ENCODE data around the gene PRDM1.
A peak's percentile ranks its signal among the peaks of the same experiment; 100 is the strongest.

PRDM1 gene

GRCh38 chr6:106085984-106086813 is at the start of gene PRDM1:
Gene PRDM1, plus strand, starts transcription at chr6:106086336. Its CDS starts 218 bp downstream, at chr6:106086554.
- H3K27me3 ChIP-seq (ENCODE audit: control insufficient read depth in 1 of 2, insufficient read depth in 2 of 2, low read length in 2 of 2) = peaks cover 29 to 31% of the 10 kb centered on the region in 2 donors
- H3K27ac ChIP-seq (ENCODE audit: low read length) = no peak within 1 kb of the TSS
- peak within 1 kb of the TSS; percentile 56 to 66 for H3K4me3 ChIP-seq (ENCODE audit: low read length in 2 of 2)
- no peak within 1 kb of the TSS for H3K9ac ChIP-seq (ENCODE audit: low read length in 2 of 2)
- no peaks in the 10 kb centered on the region for H3K9me3 ChIP-seq (ENCODE audit: control insufficient read depth in 2 of 2, low read length in 2 of 2)
- peaks cover 5% of the 10 kb centered on the region for H3K4me1 ChIP-seq (ENCODE audit: control insufficient read depth, insufficient read depth, low read length)
- no peaks in the 10 kb centered on the region for H3K36me3 ChIP-seq (ENCODE audit: control insufficient read depth in 2 of 2, insufficient read depth in 2 of 2, low read length in 2 of 2)

DNA sequence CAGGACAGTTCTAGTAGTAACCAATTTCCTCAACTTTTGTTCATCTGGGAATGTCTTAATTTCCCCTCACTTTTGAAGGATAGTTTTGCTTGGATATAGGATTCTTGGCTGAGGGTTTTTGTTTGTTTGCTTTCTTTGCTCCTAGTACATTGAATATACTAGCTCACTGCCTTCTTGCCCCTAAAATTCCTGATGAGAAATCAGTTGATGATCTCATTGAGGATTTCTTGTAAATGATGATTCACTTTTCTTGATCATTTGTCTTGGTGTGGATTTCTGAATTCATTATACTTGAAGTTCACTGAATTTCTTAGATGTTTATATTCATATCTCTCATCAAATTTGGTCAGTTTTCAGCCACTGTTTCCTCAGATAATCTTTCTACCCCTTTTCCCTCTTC is 49.1 kb upstream of the PRDM1 start:
- no peak overlapping the region for H3K27ac ChIP-seq (ENCODE audit: low read length)
- H3K36me3 ChIP-seq (ENCODE audit: control insufficient read depth in 2 of 2, insufficient read depth in 2 of 2, low read length in 2 of 2) = no peaks in the 10 kb centered on the region
- H3K9ac ChIP-seq (ENCODE audit: low read length in 2 of 2) = no peak overlapping the region
- H3K27me3 ChIP-seq (ENCODE audit: control insufficient read depth in 1 of 2, insufficient read depth in 2 of 2, low read length in 2 of 2) = no peaks in the 10 kb centered on the region
- peaks cover 0 to 5% of the 10 kb centered on the region in 2 donors for H3K9me3 ChIP-seq (ENCODE audit: control insufficient read depth in 2 of 2, low read length in 2 of 2)
- no peak overlapping the region for H3K4me3 ChIP-seq (ENCODE audit: low read length in 2 of 2)
- no peaks in the 10 kb centered on the region for H3K4me1 ChIP-seq (ENCODE audit: control insufficient read depth, insufficient read depth, low read length)

DNA sequence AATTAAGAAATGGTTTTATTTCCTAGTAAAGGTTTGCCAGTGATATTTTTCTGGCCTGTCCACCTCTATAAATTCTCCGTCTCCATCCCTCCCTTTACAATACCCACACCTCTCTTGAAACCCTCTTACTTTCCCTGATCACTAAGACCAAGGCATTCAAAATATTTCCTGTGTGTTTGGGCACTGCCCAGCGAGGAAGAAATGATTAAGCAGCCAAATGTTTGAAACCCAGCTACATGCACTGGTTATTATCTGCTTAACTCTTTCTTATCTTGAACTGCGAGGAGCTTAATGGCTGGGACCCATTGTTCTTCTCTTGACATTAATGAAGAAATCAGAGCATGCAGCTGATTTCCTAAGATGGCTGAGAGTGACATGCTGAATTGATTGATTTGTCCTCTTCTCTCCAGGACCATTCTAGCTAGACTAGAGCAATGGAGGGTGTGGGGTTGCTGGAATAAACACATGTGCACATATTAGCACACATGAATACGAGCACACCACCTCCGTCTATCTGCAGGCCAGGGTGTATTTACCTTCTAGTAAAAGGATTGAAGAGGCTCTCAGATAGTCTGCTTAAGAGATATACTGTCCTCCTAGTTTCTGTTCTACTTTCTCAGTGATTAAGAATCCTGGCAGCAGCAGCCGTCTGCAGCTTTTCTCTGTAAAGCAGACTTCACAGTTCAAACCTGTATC is 46.1 kb upstream of the PRDM1 start:
- Histone ChIP-seq H3K9ac (ENCODE audit: low read length in 2 of 2) (no peak overlapping the region), H3K9me3 (ENCODE audit: control insufficient read depth in 2 of 2, low read length in 2 of 2) (peaks cover 0 to 5% of the 10 kb centered on the region in 2 donors), H3K4me1 (ENCODE audit: control insufficient read depth, insufficient read depth, low read length) (no peaks in the 10 kb centered on the region), H3K27me3 (ENCODE audit: control insufficient read depth in 1 of 2, insufficient read depth in 2 of 2, low read length in 2 of 2) (no peaks in the 10 kb centered on the region), H3K4me3 (ENCODE audit: low read length in 2 of 2) (no peak overlapping the region), H3K27ac (ENCODE audit: low read length) (no peak overlapping the region), H3K36me3 (ENCODE audit: control insufficient read depth in 2 of 2, insufficient read depth in 2 of 2, low read length in 2 of 2) (no peaks in the 10 kb centered on the region)

DNA sequence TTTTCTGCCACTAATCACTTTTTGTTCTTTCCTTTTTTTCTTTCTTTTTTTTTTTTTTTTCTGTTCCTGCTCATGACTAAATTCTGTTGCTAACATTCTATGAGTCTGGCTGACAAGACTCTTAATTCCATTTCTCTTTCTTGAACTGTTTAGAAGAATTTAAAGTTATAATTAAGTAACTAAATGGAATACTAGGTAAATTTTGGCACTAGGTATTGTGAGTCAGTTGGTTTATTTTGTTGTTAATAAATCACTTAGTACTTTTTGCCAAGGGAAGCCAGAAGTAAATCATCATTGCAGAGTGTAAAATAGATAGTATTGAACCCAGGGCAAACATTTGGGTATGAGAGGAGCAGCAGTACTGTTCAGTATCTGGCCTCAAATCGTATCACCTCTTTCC is 42.0 kb upstream of the PRDM1 start:
- H3K4me3 ChIP-seq (ENCODE audit: low read length in 2 of 2) = no peak overlapping the region
- H3K27me3 ChIP-seq (ENCODE audit: control insufficient read depth in 1 of 2, insufficient read depth in 2 of 2, low read length in 2 of 2) = no peaks in the 10 kb centered on the region
- H3K36me3 ChIP-seq (ENCODE audit: control insufficient read depth in 2 of 2, insufficient read depth in 2 of 2, low read length in 2 of 2) = no peaks in the 10 kb centered on the region
- no peaks in the 10 kb centered on the region for H3K9me3 ChIP-seq (ENCODE audit: control insufficient read depth in 2 of 2, low read length in 2 of 2)
- H3K9ac ChIP-seq (ENCODE audit: low read length in 2 of 2) = no peak overlapping the region
- no peaks in the 10 kb centered on the region for H3K4me1 ChIP-seq (ENCODE audit: control insufficient read depth, insufficient read depth, low read length)
- no peak overlapping the region for H3K27ac ChIP-seq (ENCODE audit: low read length)

DNA sequence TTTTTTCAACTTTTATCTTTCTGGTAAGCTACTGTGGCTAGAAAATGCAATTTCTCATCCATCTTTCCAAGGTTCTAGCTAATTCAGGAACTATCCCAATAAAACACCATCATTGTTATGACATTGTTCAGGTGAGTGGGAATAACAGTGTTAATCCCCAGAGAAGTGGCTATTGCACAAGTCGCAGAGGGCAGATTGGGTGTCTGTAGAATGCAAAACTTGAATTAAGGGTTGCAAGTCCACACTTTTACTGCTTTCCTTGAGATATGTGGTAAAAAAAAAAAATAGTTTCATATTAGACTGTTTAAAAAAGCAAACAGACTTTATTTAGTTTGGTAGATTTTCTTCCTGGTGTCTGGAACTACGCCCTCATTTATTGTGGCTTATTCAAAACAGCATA is 41.1 kb upstream of the PRDM1 start:
- no peaks in the 10 kb centered on the region for H3K27me3 ChIP-seq (ENCODE audit: control insufficient read depth in 1 of 2, insufficient read depth in 2 of 2, low read length in 2 of 2)
- H3K4me3 ChIP-seq (ENCODE audit: low read length in 2 of 2) = no peak overlapping the region
- H3K9me3 ChIP-seq (ENCODE audit: control insufficient read depth in 2 of 2, low read length in 2 of 2) = no peaks in the 10 kb centered on the region
- H3K36me3 ChIP-seq (ENCODE audit: control insufficient read depth in 2 of 2, insufficient read depth in 2 of 2, low read length in 2 of 2) = no peaks in the 10 kb centered on the region
- H3K27ac ChIP-seq (ENCODE audit: low read length) = no peak overlapping the region
- H3K9ac ChIP-seq (ENCODE audit: low read length in 2 of 2) = no peak overlapping the region
- no peaks in the 10 kb centered on the region for H3K4me1 ChIP-seq (ENCODE audit: control insufficient read depth, insufficient read depth, low read length)

- Histone ChIP-seq H3K27ac (ENCODE audit: low read length) (no peak overlapping the region), H3K9me3 (ENCODE audit: control insufficient read depth in 2 of 2, low read length in 2 of 2) (no peaks in the 10 kb centered on the region), H3K4me1 (ENCODE audit: control insufficient read depth, insufficient read depth, low read length) (no peaks in the 10 kb centered on the region), H3K36me3 (ENCODE audit: control insufficient read depth in 2 of 2, insufficient read depth in 2 of 2, low read length in 2 of 2) (no peaks in the 10 kb centered on the region), H3K9ac (ENCODE audit: low read length in 2 of 2) (no peak overlapping the region), H3K27me3 (ENCODE audit: control insufficient read depth in 1 of 2, insufficient read depth in 2 of 2, low read length in 2 of 2) (no peaks in the 10 kb centered on the region), H3K4me3 (ENCODE audit: low read length in 2 of 2) (no peak overlapping the region)
Measured at GRCh38 chr6:106046116-106046853, 39.9 kb upstream of the PRDM1 start.

DNA sequence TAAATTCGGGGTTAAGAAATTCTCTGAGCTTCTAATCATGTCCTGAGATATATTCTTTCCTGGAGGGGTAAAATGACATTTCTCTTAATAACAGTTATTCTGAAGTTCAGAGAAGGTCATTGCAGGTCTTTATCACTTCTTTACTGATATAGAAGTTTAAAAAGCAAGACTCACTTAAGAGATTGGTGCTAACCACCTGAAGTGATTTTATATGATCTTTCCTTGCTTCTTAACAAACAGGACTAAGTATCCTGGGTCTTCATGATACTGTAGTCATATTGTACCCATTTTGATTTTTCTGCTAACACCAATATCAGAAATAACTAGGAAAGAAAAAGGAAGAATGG is 39.3 kb upstream of the PRDM1 start:
- no peaks in the 10 kb centered on the region for H3K4me1 ChIP-seq (ENCODE audit: control insufficient read depth, insufficient read depth, low read length)
- H3K4me3 ChIP-seq (ENCODE audit: low read length in 2 of 2) = no peak overlapping the region
- H3K36me3 ChIP-seq (ENCODE audit: control insufficient read depth in 2 of 2, insufficient read depth in 2 of 2, low read length in 2 of 2) = no peaks in the 10 kb centered on the region
- H3K9ac ChIP-seq (ENCODE audit: low read length in 2 of 2) = no peak overlapping the region
- H3K9me3 ChIP-seq (ENCODE audit: control insufficient read depth in 2 of 2, low read length in 2 of 2) = no peaks in the 10 kb centered on the region
- H3K27ac ChIP-seq (ENCODE audit: low read length) = no peak overlapping the region
- H3K27me3 ChIP-seq (ENCODE audit: control insufficient read depth in 1 of 2, insufficient read depth in 2 of 2, low read length in 2 of 2) = no peaks in the 10 kb centered on the region

DNA sequence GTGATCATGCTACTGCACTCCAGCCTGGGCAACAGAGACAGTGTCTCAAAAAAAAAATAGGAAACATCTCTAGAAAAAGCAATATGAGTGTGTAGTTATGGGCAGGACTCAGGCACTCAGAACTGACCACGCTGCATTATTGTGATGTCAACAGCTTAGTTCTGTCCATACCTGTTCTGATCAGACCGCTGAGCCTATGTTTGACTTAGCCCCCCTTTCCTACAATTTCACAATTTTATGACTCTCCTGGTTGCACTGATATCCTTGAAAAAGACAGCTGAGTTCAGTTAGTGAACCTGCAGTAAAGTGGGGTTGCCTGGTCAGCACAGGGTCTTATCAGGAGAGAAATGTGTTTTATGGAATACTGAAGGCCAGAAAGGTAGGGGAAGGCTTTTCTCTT is 37.8 kb upstream of the PRDM1 start:
- Histone ChIP-seq H3K27me3 (ENCODE audit: control insufficient read depth in 1 of 2, insufficient read depth in 2 of 2, low read length in 2 of 2) (no peaks in the 10 kb centered on the region), H3K9me3 (ENCODE audit: control insufficient read depth in 2 of 2, low read length in 2 of 2) (no peaks in the 10 kb centered on the region), H3K4me3 (ENCODE audit: low read length in 2 of 2) (no peak overlapping the region), H3K36me3 (ENCODE audit: control insufficient read depth in 2 of 2, insufficient read depth in 2 of 2, low read length in 2 of 2) (no peaks in the 10 kb centered on the region), H3K27ac (ENCODE audit: low read length) (no peak overlapping the region), H3K4me1 (ENCODE audit: control insufficient read depth, insufficient read depth, low read length) (no peaks in the 10 kb centered on the region), H3K9ac (ENCODE audit: low read length in 2 of 2) (no peak overlapping the region)

DNA sequence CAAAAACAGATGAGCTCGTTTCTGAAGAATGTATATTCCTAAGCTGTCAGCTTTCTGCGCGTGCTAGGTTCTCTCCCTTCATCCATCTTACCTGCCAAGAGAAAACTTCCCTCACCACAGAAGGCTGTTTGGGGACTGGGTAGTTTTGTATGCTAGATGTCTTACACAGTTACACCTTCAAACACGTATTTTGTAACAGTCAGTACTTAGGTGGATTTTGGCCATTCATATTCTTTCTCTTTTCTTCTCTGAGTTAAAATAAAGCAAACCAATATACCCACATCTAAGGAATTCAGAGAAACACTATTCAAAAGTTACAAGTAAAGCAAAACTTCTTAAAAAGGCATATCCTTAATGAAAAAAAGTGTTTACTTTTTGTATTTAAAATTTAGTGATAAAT is 35.6 kb upstream of the PRDM1 start:
- H3K27me3 ChIP-seq (ENCODE audit: control insufficient read depth in 1 of 2, insufficient read depth in 2 of 2, low read length in 2 of 2) = no peaks in the 10 kb centered on the region
- H3K36me3 ChIP-seq (ENCODE audit: control insufficient read depth in 2 of 2, insufficient read depth in 2 of 2, low read length in 2 of 2) = no peaks in the 10 kb centered on the region
- no peak overlapping the region for H3K9ac ChIP-seq (ENCODE audit: low read length in 2 of 2)
- H3K9me3 ChIP-seq (ENCODE audit: control insufficient read depth in 2 of 2, low read length in 2 of 2) = no peaks in the 10 kb centered on the region
- no peak overlapping the region for H3K4me3 ChIP-seq (ENCODE audit: low read length in 2 of 2)
- no peaks in the 10 kb centered on the region for H3K4me1 ChIP-seq (ENCODE audit: control insufficient read depth, insufficient read depth, low read length)
- no peak overlapping the region for H3K27ac ChIP-seq (ENCODE audit: low read length)

DNA sequence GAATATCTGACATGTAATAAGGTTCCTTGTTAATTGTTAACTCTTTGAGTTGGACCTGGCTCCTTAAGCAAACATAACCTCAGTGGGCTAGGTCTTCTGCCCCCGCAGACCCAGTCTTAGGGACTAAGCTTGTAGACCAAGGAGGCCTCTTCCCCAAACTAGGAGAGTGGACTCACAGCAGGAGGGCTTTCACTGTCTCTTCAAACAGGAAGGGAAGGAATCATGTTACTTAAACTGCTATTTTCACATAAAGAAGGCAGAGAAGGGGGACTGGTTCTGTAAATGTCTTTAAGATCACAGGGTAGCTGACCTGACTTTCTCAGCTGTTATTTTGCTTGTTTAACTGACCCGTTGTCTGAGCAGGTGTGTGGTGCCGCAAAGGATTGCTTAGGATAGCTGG is 34.9 kb upstream of the PRDM1 start:
- H3K27me3 ChIP-seq (ENCODE audit: control insufficient read depth in 1 of 2, insufficient read depth in 2 of 2, low read length in 2 of 2) = no peaks in the 10 kb centered on the region
- H3K9ac ChIP-seq (ENCODE audit: low read length in 2 of 2) = no peak overlapping the region
- H3K4me3 ChIP-seq (ENCODE audit: low read length in 2 of 2) = no peak overlapping the region
- H3K27ac ChIP-seq (ENCODE audit: low read length) = no peak overlapping the region
- H3K4me1 ChIP-seq (ENCODE audit: control insufficient read depth, insufficient read depth, low read length) = no peaks in the 10 kb centered on the region
- no peaks in the 10 kb centered on the region for H3K9me3 ChIP-seq (ENCODE audit: control insufficient read depth in 2 of 2, low read length in 2 of 2)
- no peaks in the 10 kb centered on the region for H3K36me3 ChIP-seq (ENCODE audit: control insufficient read depth in 2 of 2, insufficient read depth in 2 of 2, low read length in 2 of 2)

Data from stomach smooth muscle (tissue), 2 donors.